Stimulated activated CD4-positive, alpha-beta T cell treated with anti-CD3 and anti-CD28 coated beads, Interleukin-2, amount 100 ng/mL, for 48 hours (primary cell): Measurements from ENCODE around the gene SLC35D3.
"Not testable (repeated sequence)": the region's sequence is repeated elsewhere in the genome, so short reads cannot be mapped to it uniquely, and the experiment has no call there.

Experiments
- DNase-seq, 2 donors: peaks; one replicate each; pipeline ENCODE4 v3.0.0-alpha.2; 2020

Gene SLC35D3

GRCh38 chr6:136923116-136923953, 1.2 kb downstream of the SLC35D3 start:
- no peak for DNase-seq

GRCh38 chr6:136923954-136924673, 2.0 kb downstream of the SLC35D3 start:
- DNase-seq: no peak

GRCh38 chr6:136926383-136926782, 4.3 kb downstream of the SLC35D3 start:
- no peak for DNase-seq

GRCh38 chr6:136927292-136927691, 5.2 kb downstream of the SLC35D3 start:
- no peak for DNase-seq

- DNase-seq: no peak
Measured at GRCh38 chr6:136930528-136930927, 8.4 kb downstream of the SLC35D3 start.

- no peak for DNase-seq
Measured at GRCh38 chr6:136932599-136932998, 10.5 kb downstream of the SLC35D3 start.

GRCh38 chr6:136945072-136945471, 23.0 kb downstream of the SLC35D3 start:
- DNase-seq: no peak

GRCh38 chr6:136945711-136946121, 23.6 kb downstream of the SLC35D3 start:
- no peak for DNase-seq

- DNase-seq: no peak
Measured at GRCh38 chr6:136947037-136947436, 24.9 kb downstream of the SLC35D3 start.

- DNase-seq: not testable (repeated sequence)
Measured at GRCh38 chr6:136949957-136950356, 27.9 kb downstream of the SLC35D3 start.

- DNase-seq: no peak
Measured at GRCh38 chr6:136950436-136951126, 28.5 kb downstream of the SLC35D3 start.

GRCh38 chr6:136952714-136953260, 30.7 kb downstream of the SLC35D3 start:
- DNase-seq: no peak

- DNase-seq: no peak
Measured at GRCh38 chr6:136955123-136955522, 33.0 kb downstream of the SLC35D3 start.

GRCh38 chr6:136956590-136957544, 34.8 kb downstream of the SLC35D3 start:
- DNase-seq: no peak

GRCh38 chr6:136958168-136958567, 36.1 kb downstream of the SLC35D3 start:
- DNase-seq: no peak

GRCh38 chr6:136959471-136959891, 37.4 kb downstream of the SLC35D3 start:
- no peak for DNase-seq

- DNase-seq: not testable (repeated sequence)
Measured at GRCh38 chr6:136959935-136960334, 37.8 kb downstream of the SLC35D3 start.

GRCh38 chr6:136960781-136961180, 38.7 kb downstream of the SLC35D3 start:
- DNase-seq: no peak

GRCh38 chr6:136961848-136962247, 39.7 kb downstream of the SLC35D3 start:
- no peak for DNase-seq

GRCh38 chr6:136962661-136963060, 40.6 kb downstream of the SLC35D3 start:
- no peak for DNase-seq

GRCh38 chr6:136963259-136963658, 41.2 kb downstream of the SLC35D3 start:
- no peak for DNase-seq

- DNase-seq: no peak
Measured at GRCh38 chr6:136964398-136964797, 42.3 kb downstream of the SLC35D3 start.
